Measurements from ENCODE around the gene SEMA4F.

Gene SEMA4F

GRCh38 chr2:74670263-74670662 lies 16.2 kb downstream of the SEMA4F start:
- DNase-seq, result no peak

GRCh38 chr2:74671479-74671878 lies 17.4 kb downstream of the SEMA4F start:
- DNase-seq, result no peak

GRCh38 chr2:74673826-74674528 lies 19.9 kb downstream of the SEMA4F start:
- no peak for DNase-seq

GRCh38 chr2:74675090-74675489 lies 21.0 kb downstream of the SEMA4F start:
- no peak for DNase-seq

- DNase-seq, result no peak
Measured at GRCh38 chr2:74676331-74676730, 22.3 kb downstream of the SEMA4F start.

GRCh38 chr2:74679615-74680014 lies 25.6 kb downstream of the SEMA4F start:
- no peak for DNase-seq

GRCh38 chr2:74682501-74682900 lies 28.5 kb downstream of the SEMA4F start:
- DNase-seq, result no peak

- DNase-seq, result no peak
Measured at GRCh38 chr2:74685408-74685807, 31.4 kb downstream of the SEMA4F start.

- no peak for DNase-seq
Measured at GRCh38 chr2:74688881-74689280, 34.8 kb downstream of the SEMA4F start.

GRCh38 chr2:74689671-74690070 lies 35.6 kb downstream of the SEMA4F start:
- no peak for DNase-seq

GRCh38 chr2:74690571-74690970 lies 36.5 kb downstream of the SEMA4F start:
- DNase-seq, result peak; percentile 73

- no peak for DNase-seq
Measured at GRCh38 chr2:74691929-74692328, 37.9 kb downstream of the SEMA4F start.

- no peak for DNase-seq
Measured at GRCh38 chr2:74693213-74693612, 39.2 kb downstream of the SEMA4F start.

GRCh38 chr2:74693668-74694067 lies 39.6 kb downstream of the SEMA4F start:
- DNase-seq, result no peak

- DNase-seq, result no peak
Measured at GRCh38 chr2:74694281-74694680, 40.2 kb downstream of the SEMA4F start.

GRCh38 chr2:74695663-74696062 lies 41.6 kb downstream of the SEMA4F start:
- DNase-seq, result no peak

GRCh38 chr2:74696829-74697228 lies 42.8 kb downstream of the SEMA4F start:
- no peak for DNase-seq

- no peak for DNase-seq
Measured at GRCh38 chr2:74700643-74701372, 46.8 kb downstream of the SEMA4F start.

- peak; percentile 14 for DNase-seq
Measured at GRCh38 chr2:74702001-74702715, 48.1 kb downstream of the SEMA4F start.

GRCh38 chr2:74703373-74703772 lies 49.3 kb downstream of the SEMA4F start:
- DNase-seq, result no peak

GRCh38 chr2:74704216-74704615 lies 50.2 kb downstream of the SEMA4F start:
- no peak for DNase-seq

- peak; percentile 22 for DNase-seq
Measured at GRCh38 chr2:74706741-74707140, 52.7 kb downstream of the SEMA4F start.

- no peak for DNase-seq
Measured at GRCh38 chr2:74707837-74708236, 53.8 kb downstream of the SEMA4F start.

- no peak for DNase-seq
Measured at GRCh38 chr2:74708296-74708695, 54.2 kb downstream of the SEMA4F start.

All from DMS53 (cell line).